BLaER1 (cell line): Measurements from ENCODE around the gene ZNRD2.

Source experiments
- H3K27ac ChIP-seq: shearing (Covaris generic); formaldehyde crosslinking; 2 replicates; pipeline ENCODE4 v1.8.1; 2022
- H3K27me3 ChIP-seq: shearing (Covaris generic); formaldehyde crosslinking; 2 replicates; pipeline ENCODE4 v1.8.1; 2022
- H3K36me3 ChIP-seq: shearing (Covaris generic); formaldehyde crosslinking; 2 replicates; pipeline ENCODE4 v1.8.1; 2022
- H3K4me1 ChIP-seq: shearing (Covaris generic); formaldehyde crosslinking; 2 replicates; pipeline ENCODE4 v1.8.1; 2022
- H3K4me2 ChIP-seq: shearing (Covaris generic); formaldehyde crosslinking; 2 replicates; pipeline ENCODE4 v1.8.1; 2022
- H3K4me3 ChIP-seq: shearing (Covaris generic); formaldehyde crosslinking; 2 replicates; pipeline ENCODE4 v1.8.1; 2022
- H3K9ac ChIP-seq: shearing (Covaris generic); formaldehyde crosslinking; 2 replicates; pipeline ENCODE4 v1.8.1; 2022
- H3K9me3 ChIP-seq: shearing (Covaris generic); formaldehyde crosslinking; 2 replicates; pipeline ENCODE4 v1.8.1; 2022
- H4K20me1 ChIP-seq: shearing (Covaris generic); formaldehyde crosslinking; 2 replicates; pipeline ENCODE4 v1.8.1; 2022
- Cebpa-rat ChIP-seq: shearing (Covaris generic); IDR thresholded peaks from 2 replicates; pipeline ENCODE4 v1.8.1; 2022

ZNRD2 gene

GRCh38 chr11:65555693-65556231 is 14.5 kb upstream of the ZNRD2 start:
- peak overlapping the region; percentile 96 for H3K27ac ChIP-seq
- peaks cover 89% of the 10 kb centered on the region for H3K4me1 ChIP-seq
- peak overlapping the region; percentile 89 for H3K9ac ChIP-seq
- H3K4me3 ChIP-seq = peak overlapping the region; percentile 73
- no peaks in the 10 kb centered on the region for H3K9me3 ChIP-seq
- no peaks in the 10 kb centered on the region for H3K27me3 ChIP-seq
- 0 out of 2 replicates have a peak, but pooled peaks cover 13% of the 10 kb centered on the region for H4K20me1 ChIP-seq
- H3K36me3 ChIP-seq = peaks cover 11% of the 10 kb centered on the region; the same call in 1 of the 2 replicates
- H3K4me2 ChIP-seq = peak overlapping the region; percentile 98
- TF ChIP-seq Cebpa-rat = no peak

- peak overlapping the region; percentile 96 for H3K27ac ChIP-seq
- peak overlapping the region; percentile 98 for H3K4me2 ChIP-seq
- H3K9ac ChIP-seq = peak overlapping the region; percentile 89
- H3K27me3 ChIP-seq = no peaks in the 10 kb centered on the region
- TF ChIP-seq Cebpa-rat = no peak
- no peaks in the 10 kb centered on the region for H3K9me3 ChIP-seq
- peaks cover 89% of the 10 kb centered on the region for H3K4me1 ChIP-seq
- H4K20me1 ChIP-seq = 0 out of 2 replicates have a peak, but pooled peaks cover 13% of the 10 kb centered on the region
- H3K4me3 ChIP-seq = peak overlapping the region; percentile 73
- H3K36me3 ChIP-seq = peaks cover 2% of the 10 kb centered on the region; the same call in 1 of the 2 replicates
Measured at GRCh38 chr11:65556470-65557279, 13.6 kb upstream of the ZNRD2 start.

GRCh38 chr11:65557280-65558001 is 12.8 kb upstream of the ZNRD2 start:
- TF ChIP-seq Cebpa-rat = no peak
- H3K9ac ChIP-seq = peak overlapping the region; percentile 89
- H4K20me1 ChIP-seq = 0 out of 2 replicates have a peak, but pooled peaks cover 6% of the 10 kb centered on the region
- H3K4me1 ChIP-seq = peaks cover 82% of the 10 kb centered on the region
- H3K4me3 ChIP-seq = peak overlapping the region; percentile 73
- no peaks in the 10 kb centered on the region for H3K36me3 ChIP-seq
- no peaks in the 10 kb centered on the region for H3K9me3 ChIP-seq
- peak overlapping the region; percentile 98 for H3K4me2 ChIP-seq
- H3K27ac ChIP-seq = peak overlapping the region; percentile 96
- no peaks in the 10 kb centered on the region for H3K27me3 ChIP-seq

GRCh38 chr11:65558002-65558929 is 12.0 kb upstream of the ZNRD2 start, which contains the start of gene LTBP3:
Gene LTBP3, minus strand, starts transcription at chr11:65558359. Its CDS starts 400 bp downstream, at chr11:65557959.
- Histone ChIP-seq H3K4me3 (peak within 1 kb of the TSS; percentile 73), H3K4me1 (peaks cover 76% of the 10 kb centered on the region), H3K27ac (peak within 1 kb of the TSS; percentile 96), H3K27me3 (no peaks in the 10 kb centered on the region), H3K36me3 (no peaks in the 10 kb centered on the region), H3K4me2 (peak within 1 kb of the TSS; percentile 98), H4K20me1 (no peaks in the 10 kb centered on the region), H3K9ac (peak within 1 kb of the TSS; percentile 89), H3K9me3 (no peaks in the 10 kb centered on the region)
- no peak for TF ChIP-seq Cebpa-rat

GRCh38 chr11:65558930-65559509 is 11.3 kb upstream of the ZNRD2 start:
- no peak for TF ChIP-seq Cebpa-rat
- Histone ChIP-seq H3K4me2 (peak overlapping the region; percentile 98), H3K9me3 (no peaks in the 10 kb centered on the region), H3K4me1 (peaks cover 76% of the 10 kb centered on the region), H3K9ac (peak overlapping the region; percentile 89), H4K20me1 (no peaks in the 10 kb centered on the region), H3K27ac (peak overlapping the region; percentile 96), H3K36me3 (no peaks in the 10 kb centered on the region), H3K4me3 (peak overlapping the region; percentile 73), H3K27me3 (no peaks in the 10 kb centered on the region)

- Histone ChIP-seq H4K20me1 (no peaks in the 10 kb centered on the region), H3K4me3 (peak overlapping the region; percentile 73; the same call in 1 of the 2 replicates), H3K27me3 (no peaks in the 10 kb centered on the region), H3K9ac (peak overlapping the region; percentile 89; the same call in 1 of the 2 replicates), H3K4me2 (peak overlapping the region; percentile 98), H3K4me1 (peaks cover 76% of the 10 kb centered on the region), H3K27ac (peak overlapping the region; percentile 96), H3K9me3 (no peaks in the 10 kb centered on the region), H3K36me3 (no peaks in the 10 kb centered on the region)
- no peak for TF ChIP-seq Cebpa-rat
Measured at GRCh38 chr11:65559535-65559934, 10.7 kb upstream of the ZNRD2 start.

- no peaks in the 10 kb centered on the region for H3K27me3 ChIP-seq
- no peaks in the 10 kb centered on the region for H3K9me3 ChIP-seq
- peaks cover 76% of the 10 kb centered on the region for H3K4me1 ChIP-seq
- no peaks in the 10 kb centered on the region for H3K36me3 ChIP-seq
- H3K4me3 ChIP-seq = no peak overlapping the region
- peak overlapping the region; percentile 96; the same call in 1 of the 2 replicates for H3K27ac ChIP-seq
- H3K9ac ChIP-seq = peak overlapping the region; percentile 89; the same call in 1 of the 2 replicates
- TF ChIP-seq Cebpa-rat = no peak
- H4K20me1 ChIP-seq = no peaks in the 10 kb centered on the region
- H3K4me2 ChIP-seq = peak overlapping the region; percentile 98
Measured at GRCh38 chr11:65559951-65560537, 10.2 kb upstream of the ZNRD2 start.
